LNCAP (cell line): ENCODE measurements around the gene MAP1B.
A peak's percentile ranks its signal among the peaks of the same experiment; 100 is the strongest.

Source experiments
- TF ChIP-seq, protein P1 (sequence below): fragments of 450-650 bp; IDR thresholded peaks from 2 replicates; pipeline ENCODE4 v1.5.1; 2017; ENCODE audit warnings: mild to moderate bottlenecking

The MAP1B gene

DNA sequence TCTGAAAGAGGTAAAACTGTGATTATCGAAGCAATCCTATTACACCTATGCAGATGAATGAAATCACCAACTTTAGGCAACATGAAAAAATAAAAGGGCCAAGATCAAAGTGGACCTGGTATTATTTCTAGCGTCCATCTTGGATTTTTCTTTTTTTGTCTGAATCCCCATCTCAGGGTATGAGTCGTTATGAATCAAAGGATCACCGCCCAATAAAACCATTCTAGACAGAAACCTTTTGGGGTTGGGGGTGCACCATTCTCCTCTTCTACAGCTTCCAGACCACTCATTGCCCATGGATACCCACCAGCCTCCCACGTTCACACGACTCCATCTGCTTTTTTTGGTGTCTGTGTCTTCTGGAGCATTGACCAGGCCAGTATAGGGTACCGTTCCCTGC is 33.4 kb downstream of the MAP1B start:
- TF ChIP-seq, protein P1, sequence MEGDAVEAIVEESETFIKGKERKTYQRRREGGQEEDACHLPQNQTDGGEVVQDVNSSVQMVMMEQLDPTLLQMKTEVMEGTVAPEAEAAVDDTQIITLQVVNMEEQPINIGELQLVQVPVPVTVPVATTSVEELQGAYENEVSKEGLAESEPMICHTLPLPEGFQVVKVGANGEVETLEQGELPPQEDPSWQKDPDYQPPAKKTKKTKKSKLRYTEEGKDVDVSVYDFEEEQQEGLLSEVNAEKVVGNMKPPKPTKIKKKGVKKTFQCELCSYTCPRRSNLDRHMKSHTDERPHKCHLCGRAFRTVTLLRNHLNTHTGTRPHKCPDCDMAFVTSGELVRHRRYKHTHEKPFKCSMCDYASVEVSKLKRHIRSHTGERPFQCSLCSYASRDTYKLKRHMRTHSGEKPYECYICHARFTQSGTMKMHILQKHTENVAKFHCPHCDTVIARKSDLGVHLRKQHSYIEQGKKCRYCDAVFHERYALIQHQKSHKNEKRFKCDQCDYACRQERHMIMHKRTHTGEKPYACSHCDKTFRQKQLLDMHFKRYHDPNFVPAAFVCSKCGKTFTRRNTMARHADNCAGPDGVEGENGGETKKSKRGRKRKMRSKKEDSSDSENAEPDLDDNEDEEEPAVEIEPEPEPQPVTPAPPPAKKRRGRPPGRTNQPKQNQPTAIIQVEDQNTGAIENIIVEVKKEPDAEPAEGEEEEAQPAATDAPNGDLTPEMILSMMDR = no peak

DNA sequence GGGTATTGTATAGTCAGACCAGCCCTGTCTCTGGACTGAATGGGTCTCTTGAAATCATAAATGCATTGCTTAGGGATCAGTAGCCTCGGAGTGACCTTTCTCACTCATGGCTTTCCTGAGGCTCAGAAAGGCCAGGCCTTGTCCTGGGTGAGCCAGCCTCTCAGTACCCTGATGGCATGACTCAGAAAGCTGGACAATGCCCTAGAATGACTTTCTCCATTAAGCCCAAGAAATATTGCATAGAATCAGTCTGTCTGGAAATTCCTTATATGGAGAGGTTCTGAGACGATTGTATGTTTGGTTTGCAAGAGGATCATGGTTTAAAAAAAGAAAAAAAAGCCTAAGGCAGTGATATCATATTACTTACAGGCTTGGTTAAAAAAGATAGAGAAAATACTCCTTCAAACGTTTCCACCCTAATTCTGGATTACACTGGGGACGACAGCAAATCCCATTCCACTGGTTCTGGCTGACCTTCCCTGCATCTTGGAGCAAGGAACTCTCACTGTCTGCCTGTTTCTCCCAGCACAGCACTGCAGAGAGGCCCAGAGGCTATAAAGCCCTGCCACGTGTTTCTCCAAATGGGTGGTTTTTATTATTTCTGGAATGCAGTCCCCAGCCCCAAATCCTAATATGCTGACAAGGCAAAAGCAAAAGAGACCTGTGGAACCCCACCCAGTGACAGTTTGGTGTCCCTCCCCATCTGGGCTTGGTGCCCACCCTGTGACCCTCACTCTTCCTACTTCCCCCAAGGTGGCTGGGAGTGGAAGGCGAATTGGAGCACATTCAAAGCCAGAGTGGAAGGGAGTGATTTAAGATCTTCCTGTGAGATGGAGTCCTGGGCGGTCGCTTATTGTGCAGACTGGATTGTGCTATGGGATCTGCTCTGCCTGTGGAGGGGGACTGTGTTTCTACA is 34.4 kb downstream of the MAP1B start:
- TF ChIP-seq, protein P1 = no peak

DNA sequence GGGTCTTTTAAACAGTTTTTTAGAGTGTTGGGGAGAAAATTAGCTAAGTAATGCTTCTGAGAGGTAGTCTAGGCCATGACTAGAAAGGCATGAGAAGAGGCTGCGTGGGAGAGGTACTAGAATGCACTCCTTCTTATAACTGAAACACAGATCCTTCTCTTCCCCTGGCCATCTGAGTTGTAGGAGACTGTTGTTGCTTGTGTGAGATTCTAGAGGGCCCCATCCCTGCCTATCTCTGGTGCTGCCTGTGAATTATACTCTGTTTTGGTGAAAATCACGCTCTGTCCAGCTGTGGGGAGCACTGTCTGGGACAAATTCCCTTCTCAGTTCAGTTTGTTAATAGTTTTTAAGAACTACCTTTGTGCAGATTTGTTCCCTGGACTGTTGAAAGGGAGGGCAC is 37.5 kb downstream of the MAP1B start:
- TF ChIP-seq, protein P1 = no peak

DNA sequence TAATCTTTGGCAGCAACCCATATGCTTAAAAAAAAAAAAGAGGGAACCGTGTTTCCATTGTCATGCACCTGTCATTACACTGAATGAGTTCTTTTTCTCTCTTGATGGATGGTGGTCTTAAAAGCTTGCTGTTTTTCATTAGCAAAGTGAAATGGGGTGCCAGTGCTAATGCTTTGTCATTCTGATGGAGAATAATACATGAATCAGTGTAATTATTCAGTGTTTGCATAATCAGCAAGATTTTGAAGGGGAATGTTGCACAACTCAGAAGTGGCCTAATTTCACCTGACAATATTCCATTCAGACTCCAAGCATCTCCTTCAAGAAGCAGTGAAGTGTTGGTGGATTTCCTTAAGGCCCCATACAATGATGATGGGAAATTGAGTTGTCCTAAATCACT is 38.1 kb downstream of the MAP1B start:
- TF ChIP-seq, protein P1 = no peak

DNA sequence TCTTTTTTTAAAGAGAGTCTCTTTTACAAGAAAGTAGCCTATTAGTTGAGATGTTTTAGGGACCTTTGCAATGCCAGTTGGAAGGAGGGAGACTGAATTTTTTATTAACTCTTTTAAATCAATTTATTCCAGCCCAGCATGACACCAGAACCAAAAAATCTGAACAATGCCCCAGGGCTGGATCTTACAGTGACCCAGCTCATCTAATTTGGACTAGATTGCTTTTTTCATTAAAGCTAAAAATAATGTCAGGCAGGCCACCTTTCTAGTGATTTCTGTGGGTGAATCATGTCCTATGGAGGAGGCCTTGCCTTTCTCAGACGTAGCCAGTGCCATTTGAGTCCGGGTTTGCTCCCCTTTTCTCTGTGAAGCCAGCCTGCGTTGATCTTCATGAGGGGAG is 38.8 kb downstream of the MAP1B start:
- TF ChIP-seq, protein P1 = no peak

DNA sequence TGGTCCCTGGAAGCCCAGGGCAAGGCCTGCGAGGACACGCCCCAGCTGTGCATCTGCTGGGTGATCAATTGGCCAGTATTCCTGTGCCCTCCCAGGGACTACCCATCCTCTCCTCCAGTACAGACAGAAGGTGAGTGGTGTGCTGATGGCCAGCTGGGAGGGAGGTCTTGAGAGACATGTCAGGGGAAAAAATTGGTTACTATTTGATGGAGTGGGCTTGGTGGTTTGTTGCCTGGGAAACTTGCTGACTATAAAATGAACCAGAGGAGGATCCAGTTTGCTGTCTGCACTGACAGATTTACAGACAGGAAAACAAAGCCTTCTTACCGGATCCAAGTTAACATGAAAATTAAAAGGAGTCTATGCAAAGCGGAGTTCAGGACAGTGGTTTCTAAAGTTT is 40.3 kb downstream of the MAP1B start:
- TF ChIP-seq, protein P1 = no peak

DNA sequence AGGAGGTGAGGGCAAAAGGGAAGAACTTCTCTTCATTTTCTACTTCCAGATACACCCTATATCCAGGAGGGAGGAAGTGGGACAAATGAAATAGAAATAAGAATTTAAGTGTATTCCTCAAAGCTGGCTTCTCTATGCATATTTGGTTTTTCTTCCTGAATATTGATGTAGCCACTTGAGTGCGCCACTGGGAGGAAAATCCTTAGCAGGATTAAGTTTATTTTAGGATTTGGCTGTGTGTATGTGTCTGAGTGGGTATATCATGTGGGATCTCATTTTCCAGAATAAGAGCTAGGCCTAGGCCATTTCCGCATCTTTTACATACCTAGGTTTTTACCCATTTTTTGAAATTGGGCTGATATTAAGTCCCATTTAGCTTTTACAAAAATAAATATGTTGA is 42.5 kb downstream of the MAP1B start:
- TF ChIP-seq, protein P1 = peak; percentile 38; the same call in 1 of the 2 replicates
